C1 segment of cervical spinal cord (tissue), 14 donors: Measurements from ENCODE around the gene PDS5A.
"Not testable (repeated sequence)": the region's sequence is repeated elsewhere in the genome, so short reads cannot be mapped to it uniquely, and the experiment has no call there.

ENCODE experiments used
- DNase-seq, 14 donors: peaks; one replicate each; lab custom pipeline; 2025; lab: John Stamatoyannopoulos, UW

Gene PDS5A

DNA sequence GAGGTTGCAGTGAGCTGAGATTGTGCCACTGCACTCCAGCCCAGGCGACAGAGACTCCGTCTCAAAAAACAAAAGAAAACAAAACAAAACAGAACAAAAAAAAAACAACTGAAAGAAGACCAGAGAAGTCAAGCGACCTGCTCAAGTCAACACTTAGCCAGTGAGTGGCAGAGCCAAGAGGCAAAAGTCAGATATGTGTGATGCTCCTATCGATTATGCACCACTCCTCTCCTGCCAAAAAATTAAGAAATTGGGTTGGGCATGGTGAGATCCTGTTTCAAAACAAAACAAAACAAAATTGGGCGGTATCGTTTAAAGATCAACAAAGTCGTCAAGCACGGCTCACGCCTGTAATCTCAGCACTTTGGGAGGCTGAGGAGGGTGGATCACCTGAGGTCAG lies 137.7 kb downstream of the PDS5A start:
- no peak for DNase-seq

GRCh38 chr4:39838431-39838830 lies 139.3 kb downstream of the PDS5A start:
- DNase-seq: not testable (repeated sequence)

- DNase-seq: no peak
Measured at GRCh38 chr4:39834269-39834668, 143.4 kb downstream of the PDS5A start.

GRCh38 chr4:39825741-39826231 lies 151.9 kb downstream of the PDS5A start:
- no peak for DNase-seq

GRCh38 chr4:39825090-39825489 lies 152.6 kb downstream of the PDS5A start:
- DNase-seq: no peak

DNA sequence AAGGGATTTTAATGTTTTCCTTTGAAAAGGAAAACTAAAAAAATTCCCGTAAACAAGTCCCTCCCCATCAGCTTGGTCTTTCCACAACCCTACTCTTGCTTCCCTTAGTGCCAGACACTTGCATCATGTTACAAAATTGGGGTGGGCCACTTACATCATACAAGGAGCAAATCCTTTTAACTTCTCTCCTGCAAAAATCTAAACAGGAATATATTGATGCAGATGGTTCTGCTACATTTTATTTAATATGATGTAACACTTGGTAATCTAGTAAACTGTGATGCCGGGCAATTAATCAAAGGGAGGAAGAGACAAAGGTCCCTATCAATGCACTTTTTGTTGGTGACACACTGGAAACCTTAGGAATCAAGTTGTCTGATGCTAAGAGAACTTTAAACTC lies 154.5 kb downstream of the PDS5A start:
- no peak for DNase-seq

DNA sequence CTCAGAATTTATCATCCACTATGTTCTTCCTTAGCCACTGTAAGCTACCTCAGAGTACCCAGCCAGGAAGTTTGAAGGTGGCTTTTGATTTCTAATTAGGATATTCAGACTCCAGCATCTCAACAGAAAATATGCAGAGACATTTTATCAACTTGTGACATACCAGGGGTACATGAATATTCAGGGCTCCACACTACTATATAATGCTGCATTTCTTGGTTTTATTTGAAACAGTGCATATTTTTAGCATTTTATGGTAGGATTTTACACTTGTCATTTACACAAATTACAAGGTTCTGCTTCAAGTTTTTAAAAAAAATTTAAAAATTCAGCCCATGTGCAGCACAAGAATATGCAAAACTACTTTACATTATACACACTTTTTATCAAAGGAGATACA lies 155.0 kb downstream of the PDS5A start:
- no peak for DNase-seq

GRCh38 chr4:39821951-39822350 lies 155.8 kb downstream of the PDS5A start:
- no peak for DNase-seq

- DNase-seq: no peak
Measured at GRCh38 chr4:39820186-39820585, 157.5 kb downstream of the PDS5A start.

DNA sequence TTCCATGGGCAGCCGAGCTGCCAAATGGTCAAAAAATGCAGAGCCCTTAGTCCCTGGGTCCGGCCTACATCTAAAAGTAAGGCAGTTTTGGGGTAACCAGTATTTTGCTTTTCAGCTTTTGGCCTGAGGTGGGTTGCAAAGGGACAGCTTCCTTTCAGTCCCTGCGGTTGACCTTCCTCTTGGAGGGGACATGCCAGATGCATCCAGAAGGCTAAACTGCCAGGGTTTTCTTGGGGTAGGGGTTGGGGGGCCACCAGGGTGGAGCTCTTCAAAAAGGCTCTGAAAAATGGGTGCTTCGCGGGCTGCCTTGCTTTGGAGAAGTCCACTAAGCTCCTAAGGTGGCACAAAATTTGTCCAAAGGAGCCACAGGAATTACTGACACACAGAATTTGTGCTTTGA lies 159.1 kb downstream of the PDS5A start:
- no peak for DNase-seq

- no peak for DNase-seq
Measured at GRCh38 chr4:39814403-39815185, 163.1 kb downstream of the PDS5A start.

DNA sequence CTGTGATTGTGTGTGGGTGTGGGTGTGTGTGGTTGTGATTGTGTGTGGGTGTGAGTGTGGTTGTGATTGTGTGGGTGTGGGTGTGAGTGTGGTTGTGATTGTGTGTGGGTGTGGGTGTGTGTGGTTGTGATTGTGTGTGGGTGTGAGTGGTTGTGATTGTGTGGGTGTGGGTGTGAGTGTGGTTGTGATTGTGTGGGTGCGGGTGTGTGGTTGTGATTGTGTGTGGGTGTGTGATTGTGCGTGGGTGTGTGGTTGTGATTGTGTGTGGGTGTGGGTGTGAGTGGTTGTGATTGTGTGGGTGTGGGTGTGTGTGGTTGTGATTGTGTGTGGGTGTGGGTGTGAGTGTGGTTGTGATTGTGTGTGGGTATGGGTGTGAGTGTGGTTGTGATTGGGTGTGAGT lies 163.9 kb downstream of the PDS5A start:
- not testable (repeated sequence) for DNase-seq

DNA sequence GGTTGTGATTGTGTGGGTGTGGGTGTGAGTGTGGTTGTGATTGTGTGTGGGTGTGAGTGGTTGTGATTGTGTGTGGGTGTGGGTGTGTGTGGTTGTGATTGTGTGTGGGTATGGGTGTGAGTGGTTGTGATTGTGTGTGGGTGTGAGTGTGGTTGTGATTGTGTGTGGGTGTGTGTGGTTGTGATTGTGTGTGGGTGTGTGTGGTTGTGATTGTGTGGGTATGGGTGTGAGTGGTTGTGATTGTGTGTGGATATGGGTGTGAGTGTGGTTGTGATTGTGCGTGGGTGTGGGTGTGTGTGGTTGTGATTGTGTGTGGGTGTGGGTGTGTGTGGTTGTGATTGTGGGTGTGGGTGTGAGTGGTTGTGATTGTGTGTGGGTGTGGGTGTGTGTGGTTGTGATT lies 164.7 kb downstream of the PDS5A start:
- not testable (repeated sequence) for DNase-seq

GRCh38 chr4:39812500-39812899 lies 165.2 kb downstream of the PDS5A start:
- DNase-seq: no peak

DNA sequence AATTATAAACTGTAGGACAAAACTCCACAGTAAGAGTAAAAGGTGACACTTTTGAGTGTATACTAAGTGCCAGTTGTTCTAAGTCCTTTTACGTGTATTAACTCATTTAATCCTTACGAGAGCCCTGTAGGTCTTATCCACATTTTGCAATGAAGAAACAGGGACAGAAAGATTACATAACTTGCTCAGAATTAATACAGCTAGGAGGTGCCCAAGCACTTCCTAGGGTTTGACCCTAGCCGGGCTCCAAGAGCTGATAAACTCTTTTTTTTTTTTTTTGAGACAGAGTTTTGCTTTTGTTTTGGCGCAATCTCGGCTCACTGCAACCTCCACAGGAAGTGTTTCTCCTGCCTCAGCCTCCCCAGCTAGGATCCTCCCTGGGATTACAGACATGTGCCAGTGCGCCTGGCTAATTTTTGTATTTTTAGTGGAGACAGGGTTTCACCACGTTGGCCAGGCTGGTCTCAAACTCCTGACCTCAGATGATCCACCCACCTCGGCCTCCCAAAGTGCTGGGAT lies 169.4 kb downstream of the PDS5A start:
- DNase-seq: no peak

DNA sequence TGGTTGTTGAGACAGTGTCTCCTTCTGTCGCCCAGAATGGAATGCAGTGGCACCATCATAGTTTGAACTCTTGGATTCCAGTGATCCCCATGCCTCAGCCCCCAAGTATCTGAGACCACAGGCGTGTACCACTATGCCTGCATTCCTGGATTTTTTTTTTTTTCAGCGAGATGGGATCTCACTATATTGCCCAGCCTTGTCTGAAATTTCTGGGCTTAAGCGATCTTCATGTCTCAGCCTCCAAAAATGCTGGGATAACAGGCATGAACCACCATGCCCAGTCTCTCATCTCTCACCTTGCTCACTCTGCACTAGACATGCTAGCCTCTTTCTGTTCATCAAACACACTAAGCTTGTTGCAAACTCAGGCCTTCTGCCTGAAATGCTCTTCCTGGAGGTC lies 175.7 kb downstream of the PDS5A start:
- DNase-seq: no peak

GRCh38 chr4:39792976-39793375 lies 184.7 kb downstream of the PDS5A start:
- not testable (repeated sequence) for DNase-seq

DNA sequence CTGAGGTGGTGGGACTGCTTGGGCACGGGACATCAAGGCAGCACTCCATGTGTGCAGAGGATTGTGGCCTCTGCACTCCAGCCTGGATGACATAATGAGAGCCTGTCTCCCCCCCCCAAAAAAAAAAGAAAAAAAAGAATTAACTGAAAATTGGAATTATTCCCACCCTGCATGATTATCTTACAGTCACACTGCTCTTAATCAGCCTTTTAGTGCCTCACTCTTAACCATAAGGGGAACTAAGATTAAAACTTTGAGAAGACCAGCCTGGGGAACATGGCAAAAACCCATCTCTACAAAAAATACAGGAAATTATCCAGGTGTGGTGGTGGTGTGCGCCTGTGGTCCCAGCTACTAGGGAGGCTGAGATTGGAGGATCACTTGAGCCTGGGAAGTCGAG lies 185.2 kb downstream of the PDS5A start:
- DNase-seq: no peak

- no peak for DNase-seq
Measured at GRCh38 chr4:39792128-39792527, 185.6 kb downstream of the PDS5A start.

DNA sequence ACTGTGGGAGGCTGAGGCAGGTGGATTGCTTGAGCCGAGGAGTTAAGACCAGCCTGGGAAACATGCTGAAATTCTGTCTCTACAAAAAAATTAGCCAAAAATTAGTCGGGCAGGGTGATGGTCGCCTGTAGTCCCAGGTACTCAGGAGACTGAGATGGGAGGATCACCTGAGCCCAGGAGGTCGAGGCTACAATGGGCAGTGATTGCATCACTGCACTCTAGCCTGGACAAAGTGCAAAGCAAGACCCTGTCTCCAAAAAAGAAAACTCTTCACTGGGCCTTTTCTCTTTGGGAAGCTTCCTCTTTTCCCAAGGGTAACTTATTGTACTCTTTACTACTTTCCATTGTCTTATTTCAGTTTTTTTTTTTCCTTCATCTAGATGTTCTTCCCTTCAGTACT lies 190.9 kb downstream of the PDS5A start:
- no peak for DNase-seq

DNA sequence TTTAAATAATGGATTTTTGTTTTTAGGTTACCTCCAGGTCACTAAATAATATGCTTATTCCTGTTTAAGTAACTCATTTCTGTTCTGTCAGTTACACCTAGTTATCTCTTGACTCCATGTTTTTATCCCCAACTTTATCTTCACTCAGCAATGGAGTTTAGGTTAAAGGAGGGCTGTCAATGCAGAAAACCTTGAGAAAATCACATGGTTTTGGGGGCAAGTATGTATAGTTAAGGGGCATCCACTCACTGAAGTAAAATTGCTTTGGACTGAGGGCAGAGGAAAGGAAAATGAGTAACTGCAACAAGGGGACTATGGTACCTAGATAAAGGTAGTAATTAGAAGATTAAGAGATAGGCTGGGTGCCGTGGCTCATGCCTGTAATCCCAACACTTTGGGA lies 192.6 kb downstream of the PDS5A start:
- DNase-seq: no peak

GRCh38 chr4:39781988-39782387 lies 195.7 kb downstream of the PDS5A start:
- not testable (repeated sequence) for DNase-seq
